HEK293 (cell line): ENCODE measurements around the gene MCRIP2.

Experiments
- CTCF ChIA-PET: fragments of 350-600 bp; formaldehyde crosslinking; extraction: SDS; loops from one replicate; lab custom pipeline; 2021; ENCODE audit warnings: antibody characterized with exemption; lab: Yijun Ruan, JAX
- POLR2A ChIA-PET: fragments of 300-600 bp; formaldehyde crosslinking; extraction: SDS; loops from one replicate; lab custom pipeline; 2020; ENCODE audit warnings: antibody characterized with exemption, inconsistent platforms; lab: Yijun Ruan, JAX
- H3K27ac ChIP-seq: fragments of 200-500 bp; sonication (Bioruptor generic); 2 replicates; pipeline ENCODE4 v1.5.1; 2014; ENCODE audit warnings: low read depth, low read length, control low read depth, inconsistent platforms; ENCODE audit errors: extremely low read depth
- H3K36me3 ChIP-seq, 2 experiments: fragments of 200-500 bp in 1 of 2; sonication (Bioruptor generic) in 1 of 2; 1 replicate in 1 of 2; 2 replicates in 1 of 2; pipeline ENCODE4 v1.5.1; 2014 to 2017; ENCODE audit warnings: inconsistent platforms in 2 of 2, low read length in 2 of 2; ENCODE audit not compliant: control insufficient read depth in 2 of 2, insufficient read depth in 1 of 2
- H3K4me1 ChIP-seq: fragments of 200-500 bp; sonication (Bioruptor generic); 2 replicates; pipeline ENCODE4 v1.5.1; 2014; ENCODE audit warnings: mild to moderate bottlenecking, low read length, inconsistent platforms; ENCODE audit not compliant: control insufficient read depth, insufficient read depth
- H3K4me3 ChIP-seq: 2 replicates; pipeline ENCODE4 v1.5.1; 2011; ENCODE audit warnings: low read depth, mild to moderate bottlenecking, control low read depth, low read length, moderate library complexity
- H3K9me3 ChIP-seq: fragments of 200-500 bp; sonication (Bioruptor generic); 2 replicates; pipeline ENCODE4 v1.5.1; 2014; ENCODE audit warnings: low read depth, low read length, inconsistent platforms; ENCODE audit not compliant: control insufficient read depth, insufficient read depth
- BCL11B ChIP-seq: fragments of 450-650 bp; formaldehyde crosslinking; IDR thresholded peaks from 2 replicates; pipeline ENCODE4 v1.5.1; 2016; ENCODE audit warnings: low read depth, missing biosample characterization, missing genetic modification characterization
- EGR2 ChIP-seq: fragments of 450-650 bp; formaldehyde crosslinking; IDR thresholded peaks from 2 replicates; pipeline ENCODE4 v1.5.1; 2016; ENCODE audit warnings: low read depth, missing biosample characterization, missing genetic modification characterization
- FEZF1 ChIP-seq: fragments of 450-650 bp; formaldehyde crosslinking; IDR thresholded peaks from 2 replicates; pipeline ENCODE4 v1.5.1; 2016; ENCODE audit warnings: missing biosample characterization, missing genetic modification characterization
- GFI1B ChIP-seq: fragments of 450-650 bp; formaldehyde crosslinking; IDR thresholded peaks from 2 replicates; pipeline ENCODE4 v1.5.1; 2016; ENCODE audit warnings: missing biosample characterization, missing genetic modification characterization
- GLIS2 ChIP-seq: fragments of 450-650 bp; formaldehyde crosslinking; IDR thresholded peaks from 2 replicates; pipeline ENCODE4 v1.5.1; 2016; ENCODE audit warnings: missing biosample characterization, missing genetic modification characterization
- KLF8 ChIP-seq: fragments of 450-650 bp; formaldehyde crosslinking; IDR thresholded peaks from 2 replicates; pipeline ENCODE4 v1.5.1; 2016; ENCODE audit warnings: missing biosample characterization, missing genetic modification characterization
- PATZ1 ChIP-seq: fragments of 450-650 bp; formaldehyde crosslinking; IDR thresholded peaks from 2 replicates; pipeline ENCODE4 v1.5.1; 2016; ENCODE audit warnings: missing biosample characterization, missing genetic modification characterization
- SCRT2 ChIP-seq: fragments of 450-650 bp; formaldehyde crosslinking; IDR thresholded peaks from 2 replicates; pipeline ENCODE4 v1.5.1; 2016; ENCODE audit warnings: missing biosample characterization, missing genetic modification characterization
- SP2 ChIP-seq: fragments of 450-650 bp; formaldehyde crosslinking; IDR thresholded peaks from 2 replicates; pipeline ENCODE4 v1.5.1; 2016; ENCODE audit warnings: missing biosample characterization, missing genetic modification characterization
- SP3 ChIP-seq: fragments of 450-650 bp; formaldehyde crosslinking; IDR thresholded peaks from 2 replicates; pipeline ENCODE4 v1.5.1; 2016; ENCODE audit warnings: missing biosample characterization, missing genetic modification characterization
- ZBTB6 ChIP-seq: fragments of 450-650 bp; formaldehyde crosslinking; IDR thresholded peaks from 2 replicates; pipeline ENCODE4 v1.5.1; 2017; ENCODE audit warnings: missing biosample characterization, missing genetic modification characterization
- ZEB2 ChIP-seq: fragments of 450-650 bp; formaldehyde crosslinking; IDR thresholded peaks from 2 replicates; pipeline ENCODE4 v1.5.1; 2016; ENCODE audit warnings: missing biosample characterization, missing genetic modification characterization
- ZFHX2 ChIP-seq: fragments of 450-650 bp; formaldehyde crosslinking; conservative IDR thresholded peaks from 2 replicates; pipeline ENCODE4 v1.5.1; 2016; ENCODE audit warnings: missing biosample characterization, missing genetic modification characterization
- ZNF175 ChIP-seq: fragments of 450-650 bp; formaldehyde crosslinking; IDR thresholded peaks from 2 replicates; pipeline ENCODE4 v1.5.1; 2016; ENCODE audit warnings: missing biosample characterization, missing genetic modification characterization
- ZNF274 ChIP-seq, 2 experiments: fragments of 200-500 bp in 1 of 2; fragments of 450-650 bp in 1 of 2; sonication (Bioruptor generic) in 1 of 2; formaldehyde crosslinking in 1 of 2; IDR thresholded peaks; 2 replicates each; pipeline versions ENCODE4 v1.5.1 to v1.6.1; 2014 to 2016; ENCODE audit warnings: borderline replicate concordance in 1 of 2, inconsistent platforms in 1 of 2, low read length in 1 of 2, missing biosample characterization in 1 of 2, missing genetic modification characterization in 1 of 2
- ZNF37A ChIP-seq: fragments of 450-650 bp; IDR thresholded peaks from 2 replicates; pipeline ENCODE4 v1.5.1; 2018; ENCODE audit warnings: missing biosample characterization, missing genetic modification characterization
- ZNF473 ChIP-seq: fragments of 450-650 bp; formaldehyde crosslinking; IDR thresholded peaks from 2 replicates; pipeline ENCODE4 v1.5.1; 2017; ENCODE audit warnings: missing biosample characterization, missing genetic modification characterization
- ZNF558 ChIP-seq: fragments of 450-650 bp; formaldehyde crosslinking; IDR thresholded peaks from 2 replicates; pipeline ENCODE4 v1.5.1; 2016; ENCODE audit warnings: missing biosample characterization, missing genetic modification characterization
- ZNF677 ChIP-seq: fragments of 450-650 bp; IDR thresholded peaks from 2 replicates; pipeline ENCODE4 v1.5.0; 2018; ENCODE audit warnings: missing biosample characterization, mild to moderate bottlenecking, missing genetic modification characterization, moderate library complexity
- ZNF768 ChIP-seq: fragments of 450-650 bp; formaldehyde crosslinking; IDR thresholded peaks from 2 replicates; pipeline ENCODE4 v1.5.1; 2018; ENCODE audit warnings: missing biosample characterization, mild to moderate bottlenecking, missing genetic modification characterization
- ZNF777 ChIP-seq: fragments of 450-650 bp; formaldehyde crosslinking; IDR thresholded peaks from 2 replicates; pipeline ENCODE4 v1.5.1; 2017; ENCODE audit warnings: missing biosample characterization, missing genetic modification characterization, borderline replicate concordance
- ZSCAN16 ChIP-seq: fragments of 450-650 bp; formaldehyde crosslinking; IDR thresholded peaks from 2 replicates; pipeline ENCODE4 v1.5.1; 2016; ENCODE audit warnings: missing biosample characterization, missing genetic modification characterization

MCRIP2 gene

GRCh38 chr16:677316-678190 lies 35.9 kb downstream of the MCRIP2 start:
- Histone ChIP-seq H3K9me3 (no peaks in the 10 kb centered on the region), H3K4me1 (peaks cover 14% of the 10 kb centered on the region; the same call in 1 of the 2 replicates), H3K27ac (no peak overlapping the region), H3K4me3 (no peak overlapping the region), H3K36me3 (peaks cover 3 to 44% of the 10 kb centered on the region in 2 experiments; a peak in 1 of 3 replicates)
- ChIA-PET CTCF (interaction anchor here (1.1 to 1.7 kb wide), 2 partner anchors 9 to 11 kb away, joined by 4 to 6 read pairs; partner anchors contain the start of gene RHOT2), POLR2A (interaction anchor here (1.6 to 2.6 kb wide), 3 partner anchors 10 to 13 kb away, joined by 4 to 10 read pairs (median 10); partner anchors contain the start of genes RHOT2 and WDR24)
- TF ChIP-seq ZNF473 (tag by site-specific recombination) (no peak), GLIS2 (tag by site-specific recombination) (0 out of 2 replicates have a peak, but pooled peaks have one; percentile 30), ZNF37A (tag by site-specific recombination) (no peak), GFI1B (no peak), KLF8 (tag by site-specific recombination) (peak; percentile 63; the same call in 1 of the 2 replicates), ZEB2 (tag by site-specific recombination) (peak; percentile 37; the same call in 1 of the 2 replicates), SP3 (tag by site-specific recombination) (no peak), ZNF677 (tag by site-specific recombination) (no peak), ZNF175 (tag by site-specific recombination) (no peak), ZSCAN16 (no peak), ZBTB6 (tag by site-specific recombination) (peak; percentile 79; the same call in 1 of the 2 replicates), ZNF274 (IDR thresholded peaks at IDR 0.05; ENCODE audit: low read length) (no peak), ZNF274 (tag by site-specific recombination; IDR thresholded peaks at IDR 0.05; ENCODE audit: borderline replicate concordance) (no peak), FEZF1 (tag by site-specific recombination) (no peak), ZFHX2 (tag by site-specific recombination) (0 out of 2 replicates have a peak, but pooled peaks have one; percentile 20), ZNF558 (tag by site-specific recombination) (no peak), PATZ1 (tag by site-specific recombination) (peak; percentile 29; the same call in 1 of the 2 replicates), ZNF768 (tag by site-specific recombination) (no peak)

GRCh38 chr16:678209-678857 lies 36.7 kb downstream of the MCRIP2 start:
- H3K9me3 ChIP-seq, result no peaks in the 10 kb centered on the region
- H3K27ac ChIP-seq, result peak overlapping the region; percentile 65
- ChIA-PET POLR2A (interaction anchor here (1.2 to 5.4 kb wide), 3 partner anchors 9 to 46 kb away, joined by 4 to 57 read pairs (median 4); partner anchors contain the start of genes RHOT2 and WDR24), CTCF (interaction anchor here (1.7 kb wide), 1 partner anchor 10 kb away, joined by 4 read pairs; the partner anchor contains the start of gene RHOT2)
- peaks cover 3 to 44% of the 10 kb centered on the region in 2 experiments; a peak in 1 of 3 replicates for H3K36me3 ChIP-seq
- TF ChIP-seq PATZ1 (tag by site-specific recombination) (peak; percentile 33; the same call in 1 of the 2 replicates), BCL11B (peak; percentile 68; the same call in 1 of the 2 replicates), EGR2 (tag by site-specific recombination) (peak; percentile 10; the same call in 1 of the 2 replicates), SCRT2 (0 out of 2 replicates have a peak, but pooled peaks have one; percentile 30), SP2 (no peak), ZNF777 (tag by site-specific recombination) (no peak)
- no peak overlapping the region for H3K4me3 ChIP-seq
- peaks cover 14% of the 10 kb centered on the region; the same call in 1 of the 2 replicates for H3K4me1 ChIP-seq
